Neural cell (in vitro differentiated cells): ENCODE data around the gene PAQR3. TPM values are rescaled to one million over a fixed set of nuclear protein-coding genes. Genes with fewer than 3 reads are reported as not detected.

ENCODE experiments used
- H2AFZ ChIP-seq: fragments of 200-600, 300-800 bp; sonication (generic), shearing (Covaris generic); 2 replicates; pipeline ENCODE4 v1.6.0; 2014; ENCODE audit warnings: low read depth, mild to moderate bottlenecking, antibody characterized with exemption, low read length, moderate library complexity
- H3F3A ChIP-seq: fragments of 200-600 bp; shearing (Covaris generic); 2 replicates; pipeline ENCODE4 v1.6.1; 2016; ENCODE audit warnings: mild to moderate bottlenecking, moderate library complexity, mixed read lengths, antibody characterized with exemption, low read length; ENCODE audit not compliant: insufficient read depth, poor library complexity, severe bottlenecking
- H3K27ac ChIP-seq: fragments of 200-600, 300-800 bp; sonication (generic), shearing (Covaris generic); 2 replicates; pipeline ENCODE4 v1.5.1; 2014; ENCODE audit warnings: mild to moderate bottlenecking, low read length, moderate library complexity
- H3K27me3 ChIP-seq: fragments of 300-800, 200-600 bp; sonication (generic), shearing (Covaris generic); 2 replicates; pipeline ENCODE4 v1.6.0; 2014; ENCODE audit warnings: mild to moderate bottlenecking, low read depth, low read length, moderate library complexity; ENCODE audit not compliant: insufficient read depth
- H3K36me3 ChIP-seq: fragments of 300-800, 200-600 bp; sonication (generic), shearing (Covaris generic); 2 replicates; pipeline ENCODE4 v1.5.1; 2014; ENCODE audit warnings: mild to moderate bottlenecking, antibody characterized with exemption, low read length, moderate library complexity; ENCODE audit not compliant: insufficient read depth
- H3K4me2 ChIP-seq: fragments of 300-800, 200-600 bp; sonication (generic), shearing (Covaris generic); 2 replicates; pipeline ENCODE4 v1.6.0; 2014; ENCODE audit warnings: mild to moderate bottlenecking, low read length
- H3K4me3 ChIP-seq: fragments of 300-800, 200-600 bp; sonication (generic), shearing (Covaris generic); 2 replicates; pipeline ENCODE4 v1.5.1; 2014; ENCODE audit warnings: mild to moderate bottlenecking, low read length, moderate library complexity
- H3K79me2 ChIP-seq: fragments of 200-600 bp; shearing (Covaris generic); replicated peaks from 2 replicates; pipeline ENCODE4 v1.6.0; 2014; ENCODE audit warnings: mild to moderate bottlenecking, low read length, moderate library complexity; ENCODE audit not compliant: insufficient read depth
- H3K9ac ChIP-seq: fragments of 300-800, 200-600 bp; sonication (generic), shearing (Covaris generic); 2 replicates; pipeline ENCODE4 v1.6.1; 2016; ENCODE audit warnings: mild to moderate bottlenecking, low read length, mixed read lengths
- H3K9me2 ChIP-seq: fragments of 200-600 bp; shearing (Covaris generic); 2 replicates; pipeline ENCODE4 v1.6.1; 2016; ENCODE audit warnings: mild to moderate bottlenecking, low read length, mixed read lengths; ENCODE audit not compliant: insufficient read depth
- H3K9me3 ChIP-seq: fragments of 200-600, 300-800 bp; sonication (generic), shearing (Covaris generic); 2 replicates; pipeline ENCODE4 v1.6.1; 2016; ENCODE audit warnings: mild to moderate bottlenecking, mixed run types, low read length, moderate library complexity, mixed read lengths
- H4K20me1 ChIP-seq: fragments of 200-600 bp; shearing (Covaris generic); 2 replicates; pipeline ENCODE4 v1.6.1; 2016; ENCODE audit warnings: mild to moderate bottlenecking, mixed run types; ENCODE audit not compliant: insufficient read depth
- EP300 ChIP-seq: fragments of 450-650 bp; conservative IDR thresholded peaks from 2 replicates; pipeline ENCODE4 v1.6.1; 2014; ENCODE audit warnings: antibody characterized with exemption, mild to moderate bottlenecking, moderate library complexity; ENCODE audit not compliant: poor library complexity, severe bottlenecking
- EZH2 ChIP-seq: fragments of 200-600, 300-800 bp; shearing (Covaris generic), sonication (generic); IDR thresholded peaks from 2 replicates; pipeline ENCODE4 v1.6.1; 2014; ENCODE audit warnings: antibody characterized with exemption, low read length, borderline replicate concordance, mild to moderate bottlenecking; ENCODE audit not compliant: insufficient read depth, poor library complexity, severe bottlenecking
- MXI1 ChIP-seq: fragments of 450-650 bp; conservative IDR thresholded peaks from 2 replicates; pipeline ENCODE4 v1.6.1; 2014; ENCODE audit warnings: antibody characterized with exemption, mild to moderate bottlenecking; ENCODE audit not compliant: poor library complexity, severe bottlenecking
- POLR2AphosphoS5 ChIP-seq: IDR thresholded peaks from 2 replicates; pipeline ENCODE4 v1.6.1; 2012
- RAD21 ChIP-seq: fragments of 450-650 bp; conservative IDR thresholded peaks from 2 replicates; pipeline ENCODE4 v1.6.1; 2014; ENCODE audit warnings: antibody characterized with exemption, mild to moderate bottlenecking, moderate library complexity
- SMC3 ChIP-seq: fragments of 450-650 bp; conservative IDR thresholded peaks from 2 replicates; pipeline ENCODE4 v1.6.1; 2014; ENCODE audit warnings: antibody characterized with exemption, mild to moderate bottlenecking, moderate library complexity; ENCODE audit not compliant: poor library complexity
- TAF1 ChIP-seq: IDR thresholded peaks from 2 replicates; pipeline ENCODE4 v1.6.1; 2012; ENCODE audit warnings: low read depth
- polyA plus RNA-seq: library from polyadenylated mRNA; depleted of rRNA; stranded (reverse); fragments of >200 nt; gene quantifications from 2 replicates; pipeline ENCODE4 v1.2.3, GENCODE V29; 2014
- TF ChIP-seq, protein P1 (sequence below): IDR thresholded peaks from 2 replicates; pipeline ENCODE4 v1.6.1; 2012; ENCODE audit warnings: borderline replicate concordance
- TF ChIP-seq, protein P2 (sequence below): fragments of 450-650 bp; IDR thresholded peaks from 2 replicates; pipeline ENCODE4 v1.5.1; 2014; ENCODE audit warnings: antibody characterized with exemption, mild to moderate bottlenecking, moderate library complexity; ENCODE audit not compliant: poor library complexity, severe bottlenecking

The PAQR3 gene
- polyA plus RNA-seq, 1 donor from 2014 or later: 123 TPM

DNA sequence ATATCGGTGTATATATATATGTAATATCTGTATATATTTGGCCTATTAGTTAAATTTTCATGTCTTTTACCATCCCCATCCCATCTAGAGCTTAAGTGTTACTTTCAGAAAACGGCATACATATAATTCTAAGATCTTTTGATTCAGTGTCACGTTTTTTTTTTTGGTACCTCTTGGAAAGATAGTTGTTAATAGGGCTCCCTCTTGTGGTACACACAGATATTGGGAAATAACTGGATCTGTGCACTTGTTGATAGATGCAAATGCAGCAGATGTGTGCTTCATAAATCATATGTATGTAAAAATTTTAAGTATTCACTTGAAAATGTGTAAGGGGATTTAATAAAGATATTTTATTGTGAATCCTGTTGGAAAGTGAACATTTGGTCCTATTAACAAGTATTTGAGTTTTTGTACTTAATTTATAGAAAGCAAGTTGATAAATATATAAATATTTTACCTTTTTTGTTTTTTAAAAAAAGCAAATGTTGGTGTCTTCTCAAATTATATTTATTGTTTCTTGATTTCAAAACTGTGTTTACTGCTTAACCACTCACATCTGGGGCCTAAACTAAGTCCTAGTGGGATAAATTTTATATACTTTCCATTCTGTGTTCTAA lies 74.7 kb downstream of the PAQR3 start:
- TF ChIP-seq SMC3 (peak; percentile 91), POLR2AphosphoS5 (no peak), EP300 (no peak), MXI1 (no peak), RAD21 (peak; percentile 88), TAF1 (no peak), EZH2 (no peak)
- TF ChIP-seq, protein P1, sequence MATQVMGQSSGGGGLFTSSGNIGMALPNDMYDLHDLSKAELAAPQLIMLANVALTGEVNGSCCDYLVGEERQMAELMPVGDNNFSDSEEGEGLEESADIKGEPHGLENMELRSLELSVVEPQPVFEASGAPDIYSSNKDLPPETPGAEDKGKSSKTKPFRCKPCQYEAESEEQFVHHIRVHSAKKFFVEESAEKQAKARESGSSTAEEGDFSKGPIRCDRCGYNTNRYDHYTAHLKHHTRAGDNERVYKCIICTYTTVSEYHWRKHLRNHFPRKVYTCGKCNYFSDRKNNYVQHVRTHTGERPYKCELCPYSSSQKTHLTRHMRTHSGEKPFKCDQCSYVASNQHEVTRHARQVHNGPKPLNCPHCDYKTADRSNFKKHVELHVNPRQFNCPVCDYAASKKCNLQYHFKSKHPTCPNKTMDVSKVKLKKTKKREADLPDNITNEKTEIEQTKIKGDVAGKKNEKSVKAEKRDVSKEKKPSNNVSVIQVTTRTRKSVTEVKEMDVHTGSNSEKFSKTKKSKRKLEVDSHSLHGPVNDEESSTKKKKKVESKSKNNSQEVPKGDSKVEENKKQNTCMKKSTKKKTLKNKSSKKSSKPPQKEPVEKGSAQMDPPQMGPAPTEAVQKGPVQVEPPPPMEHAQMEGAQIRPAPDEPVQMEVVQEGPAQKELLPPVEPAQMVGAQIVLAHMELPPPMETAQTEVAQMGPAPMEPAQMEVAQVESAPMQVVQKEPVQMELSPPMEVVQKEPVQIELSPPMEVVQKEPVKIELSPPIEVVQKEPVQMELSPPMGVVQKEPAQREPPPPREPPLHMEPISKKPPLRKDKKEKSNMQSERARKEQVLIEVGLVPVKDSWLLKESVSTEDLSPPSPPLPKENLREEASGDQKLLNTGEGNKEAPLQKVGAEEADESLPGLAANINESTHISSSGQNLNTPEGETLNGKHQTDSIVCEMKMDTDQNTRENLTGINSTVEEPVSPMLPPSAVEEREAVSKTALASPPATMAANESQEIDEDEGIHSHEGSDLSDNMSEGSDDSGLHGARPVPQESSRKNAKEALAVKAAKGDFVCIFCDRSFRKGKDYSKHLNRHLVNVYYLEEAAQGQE: no peak
- TF ChIP-seq, protein P2, sequence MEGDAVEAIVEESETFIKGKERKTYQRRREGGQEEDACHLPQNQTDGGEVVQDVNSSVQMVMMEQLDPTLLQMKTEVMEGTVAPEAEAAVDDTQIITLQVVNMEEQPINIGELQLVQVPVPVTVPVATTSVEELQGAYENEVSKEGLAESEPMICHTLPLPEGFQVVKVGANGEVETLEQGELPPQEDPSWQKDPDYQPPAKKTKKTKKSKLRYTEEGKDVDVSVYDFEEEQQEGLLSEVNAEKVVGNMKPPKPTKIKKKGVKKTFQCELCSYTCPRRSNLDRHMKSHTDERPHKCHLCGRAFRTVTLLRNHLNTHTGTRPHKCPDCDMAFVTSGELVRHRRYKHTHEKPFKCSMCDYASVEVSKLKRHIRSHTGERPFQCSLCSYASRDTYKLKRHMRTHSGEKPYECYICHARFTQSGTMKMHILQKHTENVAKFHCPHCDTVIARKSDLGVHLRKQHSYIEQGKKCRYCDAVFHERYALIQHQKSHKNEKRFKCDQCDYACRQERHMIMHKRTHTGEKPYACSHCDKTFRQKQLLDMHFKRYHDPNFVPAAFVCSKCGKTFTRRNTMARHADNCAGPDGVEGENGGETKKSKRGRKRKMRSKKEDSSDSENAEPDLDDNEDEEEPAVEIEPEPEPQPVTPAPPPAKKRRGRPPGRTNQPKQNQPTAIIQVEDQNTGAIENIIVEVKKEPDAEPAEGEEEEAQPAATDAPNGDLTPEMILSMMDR: peak; percentile 85
- Histone ChIP-seq H3F3A (no peaks in the 10 kb centered on the region), H3K4me3 (no peak overlapping the region), H3K9me2 (no peaks in the 10 kb centered on the region), H3K79me2 (no peaks in the 10 kb centered on the region), H2AFZ (no peak overlapping the region), H3K4me2 (no peak overlapping the region), H3K27ac (no peak overlapping the region), H3K36me3 (no peaks in the 10 kb centered on the region), H4K20me1 (no peaks in the 10 kb centered on the region), H3K9ac (no peak overlapping the region), H3K27me3 (no peaks in the 10 kb centered on the region), H3K9me3 (no peaks in the 10 kb centered on the region)

DNA sequence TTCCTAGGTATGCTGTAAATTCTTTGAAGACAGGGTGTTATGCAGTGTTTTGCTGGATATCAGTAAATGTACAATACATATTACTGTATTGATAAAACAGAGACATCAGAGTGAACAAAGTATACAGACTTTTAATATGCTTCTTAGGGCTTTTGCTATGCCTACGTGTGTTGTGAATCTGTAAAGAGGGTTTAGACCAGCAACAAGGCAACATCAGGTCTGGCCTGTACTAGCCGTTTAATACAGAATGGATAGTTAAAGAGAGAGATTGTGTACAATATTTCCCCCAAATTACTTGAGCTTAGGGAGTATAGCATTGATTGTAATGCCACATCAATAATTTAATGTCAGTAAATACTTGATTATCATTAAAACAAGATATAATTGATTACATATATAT lies 75.2 kb downstream of the PAQR3 start:
- no peaks in the 10 kb centered on the region for H4K20me1 ChIP-seq
- H3K27me3 ChIP-seq: no peaks in the 10 kb centered on the region
- TF ChIP-seq, protein P1: no peak
- TF ChIP-seq POLR2AphosphoS5 (no peak), TAF1 (no peak), MXI1 (no peak), SMC3 (no peak), EZH2 (no peak), EP300 (no peak), RAD21 (no peak)
- TF ChIP-seq, protein P2: no peak
- H3K36me3 ChIP-seq: no peaks in the 10 kb centered on the region
- no peaks in the 10 kb centered on the region for H3K9me3 ChIP-seq
- H3K4me2 ChIP-seq: no peak overlapping the region
- no peak overlapping the region for H3K27ac ChIP-seq
- no peak overlapping the region for H3K4me3 ChIP-seq
- H3K9me2 ChIP-seq: no peaks in the 10 kb centered on the region
- no peaks in the 10 kb centered on the region for H3K79me2 ChIP-seq
- H3K9ac ChIP-seq: no peak overlapping the region
- H3F3A ChIP-seq: no peaks in the 10 kb centered on the region
- H2AFZ ChIP-seq: no peak overlapping the region
